ENCODE measurements around the gene TRPC4.

DNA sequence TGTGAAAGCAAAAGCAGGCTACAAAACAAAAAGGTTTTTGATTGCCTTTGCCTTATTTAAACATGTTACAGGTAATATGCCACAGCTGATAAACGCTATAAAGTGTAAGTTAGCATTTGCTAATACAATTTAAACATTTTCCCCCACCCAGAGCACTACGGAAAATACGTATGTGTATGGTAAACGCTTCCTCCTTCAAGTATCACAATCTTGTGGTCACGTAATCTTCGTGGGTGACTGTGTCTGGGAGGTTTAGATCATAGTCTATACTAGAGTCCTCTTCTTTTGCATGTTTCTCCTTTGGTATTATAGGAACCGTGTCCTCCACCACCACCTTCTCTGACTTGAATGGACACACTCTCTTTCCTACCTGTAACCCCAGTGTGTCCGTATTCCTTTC, 232.9 kb downstream of the TRPC4 start:
- TF ChIP-seq NR3C1 (IDR thresholded peaks at IDR 0.05) (no peak), MYC (IDR thresholded peaks at IDR 0.05; ENCODE audit: borderline replicate concordance, low read length) (no peak), MAZ (IDR thresholded peaks at IDR 0.05; ENCODE audit: borderline replicate concordance, low read depth, low read length) (no peak), POLR2A (IDR thresholded peaks at IDR 0.05; ENCODE audit: low read length) (no peak), HOXA7 (CRISPR knock-in tag; IDR thresholded peaks at IDR 0.05) (no peak), CHD4 (IDR thresholded peaks at IDR 0.05; ENCODE audit: borderline replicate concordance) (no peak)
- TF ChIP-seq, protein P1, sequence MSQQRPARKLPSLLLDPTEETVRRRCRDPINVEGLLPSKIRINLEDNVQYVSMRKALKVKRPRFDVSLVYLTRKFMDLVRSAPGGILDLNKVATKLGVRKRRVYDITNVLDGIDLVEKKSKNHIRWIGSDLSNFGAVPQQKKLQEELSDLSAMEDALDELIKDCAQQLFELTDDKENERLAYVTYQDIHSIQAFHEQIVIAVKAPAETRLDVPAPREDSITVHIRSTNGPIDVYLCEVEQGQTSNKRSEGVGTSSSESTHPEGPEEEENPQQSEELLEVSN (IDR thresholded peaks at IDR 0.05; ENCODE audit: borderline replicate concordance, low read depth), result no peak
- TF ChIP-seq, protein P2, sequence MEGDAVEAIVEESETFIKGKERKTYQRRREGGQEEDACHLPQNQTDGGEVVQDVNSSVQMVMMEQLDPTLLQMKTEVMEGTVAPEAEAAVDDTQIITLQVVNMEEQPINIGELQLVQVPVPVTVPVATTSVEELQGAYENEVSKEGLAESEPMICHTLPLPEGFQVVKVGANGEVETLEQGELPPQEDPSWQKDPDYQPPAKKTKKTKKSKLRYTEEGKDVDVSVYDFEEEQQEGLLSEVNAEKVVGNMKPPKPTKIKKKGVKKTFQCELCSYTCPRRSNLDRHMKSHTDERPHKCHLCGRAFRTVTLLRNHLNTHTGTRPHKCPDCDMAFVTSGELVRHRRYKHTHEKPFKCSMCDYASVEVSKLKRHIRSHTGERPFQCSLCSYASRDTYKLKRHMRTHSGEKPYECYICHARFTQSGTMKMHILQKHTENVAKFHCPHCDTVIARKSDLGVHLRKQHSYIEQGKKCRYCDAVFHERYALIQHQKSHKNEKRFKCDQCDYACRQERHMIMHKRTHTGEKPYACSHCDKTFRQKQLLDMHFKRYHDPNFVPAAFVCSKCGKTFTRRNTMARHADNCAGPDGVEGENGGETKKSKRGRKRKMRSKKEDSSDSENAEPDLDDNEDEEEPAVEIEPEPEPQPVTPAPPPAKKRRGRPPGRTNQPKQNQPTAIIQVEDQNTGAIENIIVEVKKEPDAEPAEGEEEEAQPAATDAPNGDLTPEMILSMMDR (IDR thresholded peaks at IDR 0.05), result no peak
- TF ChIP-seq, protein P3, sequence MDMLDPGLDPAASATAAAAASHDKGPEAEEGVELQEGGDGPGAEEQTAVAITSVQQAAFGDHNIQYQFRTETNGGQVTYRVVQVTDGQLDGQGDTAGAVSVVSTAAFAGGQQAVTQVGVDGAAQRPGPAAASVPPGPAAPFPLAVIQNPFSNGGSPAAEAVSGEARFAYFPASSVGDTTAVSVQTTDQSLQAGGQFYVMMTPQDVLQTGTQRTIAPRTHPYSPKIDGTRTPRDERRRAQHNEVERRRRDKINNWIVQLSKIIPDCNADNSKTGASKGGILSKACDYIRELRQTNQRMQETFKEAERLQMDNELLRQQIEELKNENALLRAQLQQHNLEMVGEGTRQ (IDR thresholded peaks at IDR 0.05), result no peak
- TF ChIP-seq, protein P4, sequence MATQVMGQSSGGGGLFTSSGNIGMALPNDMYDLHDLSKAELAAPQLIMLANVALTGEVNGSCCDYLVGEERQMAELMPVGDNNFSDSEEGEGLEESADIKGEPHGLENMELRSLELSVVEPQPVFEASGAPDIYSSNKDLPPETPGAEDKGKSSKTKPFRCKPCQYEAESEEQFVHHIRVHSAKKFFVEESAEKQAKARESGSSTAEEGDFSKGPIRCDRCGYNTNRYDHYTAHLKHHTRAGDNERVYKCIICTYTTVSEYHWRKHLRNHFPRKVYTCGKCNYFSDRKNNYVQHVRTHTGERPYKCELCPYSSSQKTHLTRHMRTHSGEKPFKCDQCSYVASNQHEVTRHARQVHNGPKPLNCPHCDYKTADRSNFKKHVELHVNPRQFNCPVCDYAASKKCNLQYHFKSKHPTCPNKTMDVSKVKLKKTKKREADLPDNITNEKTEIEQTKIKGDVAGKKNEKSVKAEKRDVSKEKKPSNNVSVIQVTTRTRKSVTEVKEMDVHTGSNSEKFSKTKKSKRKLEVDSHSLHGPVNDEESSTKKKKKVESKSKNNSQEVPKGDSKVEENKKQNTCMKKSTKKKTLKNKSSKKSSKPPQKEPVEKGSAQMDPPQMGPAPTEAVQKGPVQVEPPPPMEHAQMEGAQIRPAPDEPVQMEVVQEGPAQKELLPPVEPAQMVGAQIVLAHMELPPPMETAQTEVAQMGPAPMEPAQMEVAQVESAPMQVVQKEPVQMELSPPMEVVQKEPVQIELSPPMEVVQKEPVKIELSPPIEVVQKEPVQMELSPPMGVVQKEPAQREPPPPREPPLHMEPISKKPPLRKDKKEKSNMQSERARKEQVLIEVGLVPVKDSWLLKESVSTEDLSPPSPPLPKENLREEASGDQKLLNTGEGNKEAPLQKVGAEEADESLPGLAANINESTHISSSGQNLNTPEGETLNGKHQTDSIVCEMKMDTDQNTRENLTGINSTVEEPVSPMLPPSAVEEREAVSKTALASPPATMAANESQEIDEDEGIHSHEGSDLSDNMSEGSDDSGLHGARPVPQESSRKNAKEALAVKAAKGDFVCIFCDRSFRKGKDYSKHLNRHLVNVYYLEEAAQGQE (IDR thresholded peaks at IDR 0.05), result no peak

Data from A549 (cell line).